ENCODE measurements around the gene EXOC6B. TPM values are rescaled to one million over a fixed set of nuclear protein-coding genes. Genes with fewer than 3 reads are reported as not detected.

Gene EXOC6B
- total and polyA plus RNA-seq, 5 donors: 17.5 to 127 (median 117) TPM

DNA sequence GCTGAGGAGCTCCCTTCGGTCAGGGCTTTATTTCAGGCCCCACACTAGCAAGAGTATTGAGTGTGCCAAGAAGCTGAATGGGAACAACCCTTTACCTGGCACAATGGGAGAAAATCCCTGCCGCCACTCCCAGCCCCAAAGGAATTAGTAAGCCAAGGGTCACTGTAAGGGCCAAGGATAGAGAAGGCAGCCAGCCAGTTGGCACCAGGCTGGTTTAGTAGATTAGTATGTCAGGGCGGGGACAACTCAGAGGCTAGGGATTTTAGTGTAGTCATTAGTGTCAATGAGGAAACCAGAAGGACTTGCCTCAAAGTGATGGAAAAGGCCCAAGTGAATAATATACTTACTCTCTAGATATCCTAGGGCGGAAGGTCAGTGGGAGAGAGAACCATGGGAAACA, 643.3 kb downstream of the EXOC6B start:
- WGBS: 80% methylated on average over 4 of the region's 4 CpGs
- no peaks in the 10 kb centered on the region for H3K9me3 ChIP-seq (ENCODE audit: control insufficient read depth, low read length)
- peaks cover 2% of the 10 kb centered on the region for H3K4me1 ChIP-seq (ENCODE audit: control insufficient read depth, insufficient read depth, low read length)
- intact Hi-C loops (cut with DNase I): no loop called here
- H3K27me3 ChIP-seq (ENCODE audit: control insufficient read depth, insufficient read depth): no peaks in the 10 kb centered on the region
- ATAC-seq: peak; percentile 37 to 83
- peak in 2 of 3 donors; percentile 56 to 60 for DNase-seq
- no peak overlapping the region for H3K4me3 ChIP-seq (ENCODE audit: low read length)
- no peak overlapping the region for H3K27ac ChIP-seq (ENCODE audit: low read length)

DNA sequence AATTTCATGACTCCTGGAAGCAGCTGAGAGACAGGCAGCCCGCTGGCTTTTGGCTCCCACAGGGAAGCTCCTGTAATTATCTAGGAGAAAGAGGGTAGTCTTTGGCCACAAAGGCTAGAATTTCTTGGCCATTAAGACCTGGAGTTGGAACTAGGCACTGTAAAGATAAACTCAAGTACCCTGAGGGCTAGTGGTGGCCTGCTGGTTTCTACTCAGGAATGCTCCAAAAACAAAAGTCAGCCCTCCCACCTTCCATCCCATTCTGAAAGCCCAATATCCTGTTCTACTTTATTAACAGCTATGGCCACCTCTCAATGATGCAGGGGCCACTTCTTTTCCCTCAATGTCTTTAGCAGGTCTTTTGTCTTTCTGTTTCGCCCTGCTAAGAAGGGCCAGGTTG, 644.2 kb downstream of the EXOC6B start:
- intact Hi-C loops (cut with DNase I): no loop called here
- Histone ChIP-seq H3K4me3 (ENCODE audit: low read length) (no peak overlapping the region), H3K4me1 (ENCODE audit: control insufficient read depth, insufficient read depth, low read length) (peaks cover 2% of the 10 kb centered on the region), H3K9me3 (ENCODE audit: control insufficient read depth, low read length) (no peaks in the 10 kb centered on the region), H3K27me3 (ENCODE audit: control insufficient read depth, insufficient read depth) (no peaks in the 10 kb centered on the region), H3K27ac (ENCODE audit: low read length) (no peak overlapping the region)
- 98% methylated on average over 2 of the region's 2 CpGs for WGBS
- ATAC-seq: no peak
- DNase-seq: no peak

DNA sequence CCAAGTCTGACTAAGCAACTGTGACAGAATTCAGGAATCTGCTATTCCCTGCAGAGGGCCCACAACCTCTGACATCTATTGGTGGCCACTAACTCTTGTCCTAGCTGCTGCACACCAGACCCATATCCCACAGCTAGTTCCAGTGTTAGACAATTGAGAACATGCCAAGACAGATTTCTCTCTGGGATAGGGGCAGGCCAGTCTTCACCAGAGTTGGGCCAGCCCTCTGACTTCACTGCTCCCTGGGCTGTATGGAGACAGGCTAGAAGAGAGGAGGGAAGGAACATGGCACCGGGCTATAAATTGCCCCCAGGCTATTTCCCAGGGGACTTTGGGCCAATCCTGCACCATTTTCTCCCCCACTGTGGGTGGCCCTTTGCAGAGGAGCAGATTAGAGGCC, 645.5 kb downstream of the EXOC6B start:
- intact Hi-C loops (cut with DNase I): no loop called here
- WGBS: 97% methylated on average over 1 of the region's 1 CpG

DNA sequence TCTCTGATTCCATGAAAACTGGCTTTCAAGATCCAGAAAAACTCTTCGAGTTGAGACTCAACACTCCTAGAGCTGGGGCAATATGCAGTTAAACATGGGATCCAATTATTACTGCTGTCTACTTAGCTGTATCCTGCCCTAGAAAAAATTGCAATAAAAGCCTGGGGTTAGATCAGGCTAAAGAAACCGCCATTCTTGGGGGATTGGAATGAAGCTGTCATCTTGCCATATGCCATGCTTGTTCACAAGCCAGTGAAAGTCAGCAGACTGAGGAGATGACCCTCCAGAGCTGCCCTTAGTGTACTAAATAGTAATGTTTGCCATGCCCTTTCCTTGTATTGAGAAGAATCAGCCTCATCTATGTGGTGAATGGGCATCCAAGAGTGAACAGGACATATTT, 647.3 kb downstream of the EXOC6B start:
- no peak for ATAC-seq
- Histone ChIP-seq H3K27ac (ENCODE audit: low read length) (no peak overlapping the region), H3K9me3 (ENCODE audit: control insufficient read depth, low read length) (no peaks in the 10 kb centered on the region), H3K27me3 (ENCODE audit: control insufficient read depth, insufficient read depth) (no peaks in the 10 kb centered on the region), H3K4me3 (ENCODE audit: low read length) (no peak overlapping the region), H3K4me1 (ENCODE audit: control insufficient read depth, insufficient read depth, low read length) (peaks cover 3% of the 10 kb centered on the region)
- no peak for DNase-seq
- intact Hi-C loops (cut with DNase I): no loop called here
- over 99% methylated on average over 2 of the region's 2 CpGs for WGBS

More for the DNA sequence above, 645.5 kb downstream of the EXOC6B start:
- DNase-seq: no peak
- H3K4me3 ChIP-seq (ENCODE audit: low read length): no peak overlapping the region
- no peak for ATAC-seq
- no peak overlapping the region for H3K27ac ChIP-seq (ENCODE audit: low read length)
- no peaks in the 10 kb centered on the region for H3K27me3 ChIP-seq (ENCODE audit: control insufficient read depth, insufficient read depth)
- peaks cover 2% of the 10 kb centered on the region for H3K4me1 ChIP-seq (ENCODE audit: control insufficient read depth, insufficient read depth, low read length)
- H3K9me3 ChIP-seq (ENCODE audit: control insufficient read depth, low read length): no peaks in the 10 kb centered on the region

DNA sequence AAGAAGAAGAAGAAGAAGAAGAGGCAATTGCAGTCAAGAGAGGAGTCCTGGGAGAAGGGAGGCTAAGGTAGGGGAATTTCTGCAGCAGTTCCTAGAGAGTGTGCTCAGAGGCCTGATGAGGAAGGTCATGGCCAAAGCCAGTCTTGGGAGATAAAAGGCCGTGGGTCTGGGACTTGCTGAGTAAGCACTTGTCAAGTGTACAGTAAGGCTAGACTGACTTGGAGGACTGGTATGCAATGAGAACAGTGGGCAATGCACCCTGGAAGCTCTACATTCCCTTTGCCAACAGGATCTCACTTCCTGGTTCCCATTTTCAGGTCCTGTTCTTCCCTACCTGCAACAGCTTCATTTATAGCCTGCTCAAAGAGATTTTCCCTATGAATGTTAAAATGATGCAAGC, 649.6 kb downstream of the EXOC6B start:
- Histone ChIP-seq H3K9me3 (ENCODE audit: control insufficient read depth, low read length) (no peaks in the 10 kb centered on the region), H3K27ac (ENCODE audit: low read length) (no peak overlapping the region), H3K27me3 (ENCODE audit: control insufficient read depth, insufficient read depth) (no peaks in the 10 kb centered on the region), H3K4me3 (ENCODE audit: low read length) (no peak overlapping the region), H3K4me1 (ENCODE audit: control insufficient read depth, insufficient read depth, low read length) (peaks cover 3% of the 10 kb centered on the region)
- DNase-seq (no peak), ATAC-seq (no peak)
- intact Hi-C loops (cut with DNase I): no loop called here
- 73% methylated on average over 1 of the region's 1 CpG for WGBS

DNA sequence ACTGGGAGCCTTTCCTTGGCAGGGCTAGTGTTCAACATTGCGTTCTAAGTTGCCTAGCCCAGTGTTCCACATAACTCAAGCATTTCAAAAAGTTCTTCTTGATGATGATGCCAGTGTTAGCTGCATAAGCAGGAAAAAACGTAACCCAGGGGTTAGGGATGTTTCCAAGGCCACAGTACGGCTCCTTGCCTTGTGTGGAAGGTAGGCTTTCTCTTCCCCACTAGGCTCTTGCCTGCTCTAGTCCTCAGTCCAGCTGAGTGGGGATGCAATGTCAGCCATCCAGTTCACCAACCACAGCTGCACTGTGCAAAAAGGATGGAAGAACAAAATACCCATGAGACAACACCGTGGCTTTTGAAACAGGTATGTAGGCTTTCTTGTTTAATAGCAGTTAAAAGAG, 650.2 kb downstream of the EXOC6B start:
- H3K9me3 ChIP-seq (ENCODE audit: control insufficient read depth, low read length): no peaks in the 10 kb centered on the region
- H3K4me1 ChIP-seq (ENCODE audit: control insufficient read depth, insufficient read depth, low read length): peaks cover 3% of the 10 kb centered on the region
- no peak for DNase-seq
- ATAC-seq: no peak
- intact Hi-C loops (cut with DNase I): no loop called here
- no peak overlapping the region for H3K4me3 ChIP-seq (ENCODE audit: low read length)
- H3K27ac ChIP-seq (ENCODE audit: low read length): no peak overlapping the region
- H3K27me3 ChIP-seq (ENCODE audit: control insufficient read depth, insufficient read depth): no peaks in the 10 kb centered on the region
- 94% methylated on average over 4 of the region's 4 CpGs for WGBS

DNA sequence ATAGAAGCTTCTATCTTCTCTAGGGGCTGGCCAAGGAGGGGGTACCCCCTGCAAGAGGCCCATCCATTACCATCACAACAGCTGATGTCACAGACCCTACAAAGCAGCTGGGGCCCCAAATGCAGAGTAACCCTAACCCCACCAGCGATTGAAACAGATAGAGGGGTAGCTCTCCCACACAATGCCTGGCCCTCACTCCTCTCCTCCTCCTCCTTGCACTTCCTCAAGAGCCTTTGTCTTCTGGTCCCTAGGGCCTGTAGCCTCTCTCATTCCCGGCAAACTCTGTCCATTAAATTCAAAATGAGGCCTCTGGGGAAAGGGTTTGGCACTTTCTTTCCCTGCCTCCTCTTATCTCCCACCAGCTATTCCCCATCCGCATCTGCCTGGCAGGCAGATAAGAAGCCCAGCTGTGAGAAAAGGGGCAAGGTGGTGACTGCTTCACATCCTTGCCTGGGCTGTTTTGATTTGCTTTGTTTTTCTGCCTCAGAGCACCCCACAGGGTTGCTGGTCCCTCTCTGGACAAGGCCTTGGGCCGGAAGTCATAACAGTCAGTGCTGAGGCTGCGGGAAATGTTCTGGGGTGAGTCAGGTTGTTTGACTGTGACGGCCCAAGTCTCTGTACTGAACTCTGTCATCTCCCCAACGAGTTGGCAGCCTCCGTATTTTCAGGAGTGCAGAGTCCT, 652.1 kb downstream of the EXOC6B start:
- Histone ChIP-seq H3K27ac (ENCODE audit: low read length) (no peak overlapping the region), H3K27me3 (ENCODE audit: control insufficient read depth, insufficient read depth) (no peaks in the 10 kb centered on the region), H3K4me3 (ENCODE audit: low read length) (no peak overlapping the region), H3K9me3 (ENCODE audit: control insufficient read depth, low read length) (no peaks in the 10 kb centered on the region), H3K4me1 (ENCODE audit: control insufficient read depth, insufficient read depth, low read length) (peaks cover 3% of the 10 kb centered on the region)
- DNase-seq (peak in 1 of 3 donors; percentile 35), ATAC-seq (peak; percentile 50 to 86)
- 40% methylated on average over 8 of the region's 8 CpGs for WGBS
- intact Hi-C loops (cut with DNase I): no loop called here

DNA sequence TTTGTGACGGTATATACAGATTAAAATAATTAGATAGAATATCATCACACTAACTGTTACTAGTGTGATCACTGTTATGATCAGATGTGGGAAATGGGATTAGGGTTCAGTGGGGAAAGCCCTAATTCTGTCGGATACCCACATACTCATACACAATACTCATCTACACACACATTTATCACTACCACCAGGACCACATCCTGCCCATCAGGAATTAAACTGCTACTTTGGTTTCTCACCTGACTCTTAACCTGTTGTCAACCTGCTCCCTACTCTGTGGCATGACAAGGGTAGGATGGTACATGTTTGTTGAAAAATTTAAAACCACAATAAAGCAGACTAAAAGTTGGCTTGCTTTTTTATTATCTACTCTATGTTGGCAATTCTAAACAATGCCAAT, 653.4 kb downstream of the EXOC6B start:
- intact Hi-C loops (cut with DNase I): no loop called here
- Histone ChIP-seq H3K27ac (ENCODE audit: low read length) (no peak overlapping the region), H3K9me3 (ENCODE audit: control insufficient read depth, low read length) (no peaks in the 10 kb centered on the region), H3K4me1 (ENCODE audit: control insufficient read depth, insufficient read depth, low read length) (peaks cover 3% of the 10 kb centered on the region), H3K27me3 (ENCODE audit: control insufficient read depth, insufficient read depth) (no peaks in the 10 kb centered on the region), H3K4me3 (ENCODE audit: low read length) (no peak overlapping the region)
- DNase-seq (no peak), ATAC-seq (no peak)
- WGBS: 95% methylated on average over 2 of the region's 2 CpGs

DNA sequence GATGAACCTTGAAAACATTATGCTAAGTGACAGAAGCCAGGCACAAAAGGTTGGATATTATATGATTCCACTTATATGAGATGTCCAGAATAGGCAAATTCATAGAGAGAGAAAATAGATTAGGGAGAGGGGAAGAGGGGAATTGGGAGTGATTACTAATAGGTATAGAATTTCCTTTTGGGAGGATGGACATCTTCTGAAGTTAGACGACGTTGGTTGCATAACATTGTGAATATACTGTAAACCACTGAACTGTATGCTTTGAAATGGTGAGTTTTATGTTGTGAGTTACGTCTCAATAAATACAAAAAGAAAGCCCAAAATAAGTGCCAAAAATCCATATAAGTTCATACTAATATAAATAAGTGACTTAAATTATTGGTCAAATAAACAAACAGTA, 659.6 kb downstream of the EXOC6B start:
- WGBS: 87% methylated on average over 3 of the region's 3 CpGs
- intact Hi-C loops (cut with DNase I): no loop called here
- Histone ChIP-seq H3K4me1 (ENCODE audit: control insufficient read depth, insufficient read depth, low read length) (no peaks in the 10 kb centered on the region), H3K4me3 (ENCODE audit: low read length) (no peak overlapping the region), H3K9me3 (ENCODE audit: control insufficient read depth, low read length) (no peaks in the 10 kb centered on the region), H3K27ac (ENCODE audit: low read length) (no peak overlapping the region), H3K27me3 (ENCODE audit: control insufficient read depth, insufficient read depth) (no peaks in the 10 kb centered on the region)
- DNase-seq (no peak), ATAC-seq (no peak)

DNA sequence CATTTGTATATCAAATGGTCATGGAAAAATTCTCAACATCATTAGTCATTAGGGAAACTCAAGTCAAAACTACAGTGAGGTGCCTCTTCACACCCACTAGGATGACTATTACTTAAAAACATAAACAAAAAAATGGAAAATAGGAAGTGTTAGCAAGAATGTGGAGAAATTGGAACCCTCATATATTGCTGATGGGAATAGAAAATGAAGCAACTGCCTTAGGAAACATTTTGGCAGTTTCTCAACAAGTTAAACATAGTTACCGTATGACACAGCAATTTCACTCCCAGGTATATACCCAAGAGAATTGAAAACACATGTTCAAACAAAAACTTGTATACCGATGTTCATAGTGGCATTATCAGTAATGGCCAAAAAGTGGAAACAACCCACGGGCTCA, 660.0 kb downstream of the EXOC6B start:
- Histone ChIP-seq H3K27ac (ENCODE audit: low read length) (no peak overlapping the region), H3K27me3 (ENCODE audit: control insufficient read depth, insufficient read depth) (no peaks in the 10 kb centered on the region), H3K4me1 (ENCODE audit: control insufficient read depth, insufficient read depth, low read length) (no peaks in the 10 kb centered on the region), H3K4me3 (ENCODE audit: low read length) (no peak overlapping the region), H3K9me3 (ENCODE audit: control insufficient read depth, low read length) (no peaks in the 10 kb centered on the region)
- WGBS: 85% methylated on average over 3 of the region's 3 CpGs
- DNase-seq (no peak), ATAC-seq (no peak)
- intact Hi-C loops (cut with DNase I): no loop called here

DNA sequence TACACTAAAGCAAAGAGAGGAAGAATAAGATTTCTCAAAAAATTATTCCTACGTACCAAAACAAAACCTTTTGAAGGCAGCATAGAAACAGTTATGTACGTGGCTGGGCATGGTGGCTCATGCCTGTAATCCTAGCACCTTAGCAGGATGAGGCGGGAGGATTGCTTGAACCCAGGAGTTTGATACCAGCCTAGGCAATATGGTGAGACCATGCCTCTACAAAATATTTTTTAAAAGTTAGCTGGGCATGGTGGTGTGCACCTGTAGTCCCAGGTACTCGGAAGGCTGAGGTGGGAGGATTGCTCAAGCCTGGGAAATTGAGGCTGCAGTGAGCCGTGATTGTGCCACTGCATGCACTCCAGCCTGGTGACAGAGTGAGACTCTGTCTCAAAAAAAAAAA, 663.3 kb downstream of the EXOC6B start:
- ATAC-seq: no peak
- Histone ChIP-seq H3K4me3 (ENCODE audit: low read length) (no peak overlapping the region), H3K27me3 (ENCODE audit: control insufficient read depth, insufficient read depth) (no peaks in the 10 kb centered on the region), H3K27ac (ENCODE audit: low read length) (no peak overlapping the region), H3K9me3 (ENCODE audit: control insufficient read depth, low read length) (no peaks in the 10 kb centered on the region), H3K4me1 (ENCODE audit: control insufficient read depth, insufficient read depth, low read length) (no peaks in the 10 kb centered on the region)
- no peak for DNase-seq
- 93% methylated on average over 5 of the region's 5 CpGs for WGBS
- intact Hi-C loops (cut with DNase I): no loop called here
